KMS-11 (cell line): ENCODE results near the gene GNG2.

Source experiments
- H2AFZ ChIP-seq: fragments of 200-600 bp; sonication (generic); 2 replicates; pipeline ENCODE4 v1.6.1; 2016; ENCODE audit warnings: antibody characterized with exemption, mixed run types, low read depth
- H3K27ac ChIP-seq: fragments of 200-600 bp; sonication (generic); 2 replicates; pipeline ENCODE4 v1.6.1; 2016; ENCODE audit warnings: mild to moderate bottlenecking, mixed run types
- H3K27me3 ChIP-seq: fragments of 200-600 bp; sonication (generic); 2 replicates; pipeline ENCODE4 v1.6.1; 2017; ENCODE audit warnings: mild to moderate bottlenecking, low read depth, mixed run types, moderate library complexity; ENCODE audit not compliant: insufficient read depth
- H3K36me3 ChIP-seq: fragments of 200-600 bp; sonication (generic); 2 replicates; pipeline ENCODE4 v1.6.1; 2017; ENCODE audit warnings: mild to moderate bottlenecking, mixed run types; ENCODE audit not compliant: insufficient read depth
- H3K4me1 ChIP-seq: fragments of 200-600 bp; sonication (generic); 2 replicates; pipeline ENCODE4 v1.6.1; 2016; ENCODE audit warnings: mild to moderate bottlenecking, low read depth, mixed run types; ENCODE audit not compliant: poor library complexity, severe bottlenecking
- H3K4me2 ChIP-seq: fragments of 200-600 bp; sonication (generic); 2 replicates; pipeline ENCODE4 v1.7.0; 2016; ENCODE audit warnings: mild to moderate bottlenecking, mixed run types
- H3K4me3 ChIP-seq: fragments of 200-600 bp; sonication (generic); IDR thresholded peaks from 2 replicates; pipeline ENCODE4 v1.6.1; 2017; ENCODE audit warnings: low read depth, low read length, mixed read lengths; ENCODE audit not compliant: insufficient read depth
- H3K79me2 ChIP-seq: fragments of 200-600 bp; sonication (generic); 2 replicates; pipeline ENCODE4 v1.6.1; 2016; ENCODE audit warnings: low read depth, mixed run types; ENCODE audit not compliant: insufficient read depth
- H3K9ac ChIP-seq: fragments of 200-600 bp; sonication (generic); 2 replicates; pipeline ENCODE4 v1.6.1; 2016; ENCODE audit warnings: mild to moderate bottlenecking, mixed run types
- H4K20me1 ChIP-seq: fragments of 200-600 bp; sonication (generic); 2 replicates; pipeline ENCODE4 v1.6.1; 2016; ENCODE audit warnings: mild to moderate bottlenecking, mixed run types; ENCODE audit not compliant: insufficient read depth
- CTCF ChIP-seq: fragments of 200-600 bp; sonication (generic); conservative IDR thresholded peaks from 2 replicates; pipeline ENCODE4 v1.6.1; 2017; ENCODE audit warnings: low read depth, mild to moderate bottlenecking, antibody characterized with exemption, low read length, moderate library complexity, mixed read lengths

GNG2 gene

GRCh38 chr14:51979088-51979709 is 118.8 kb downstream of the GNG2 start:
- Histone ChIP-seq H3K79me2 (no peaks in the 10 kb centered on the region), H3K9ac (no peak overlapping the region), H3K36me3 (no peaks in the 10 kb centered on the region), H3K4me3 (no peak overlapping the region), H3K27ac (no peak overlapping the region), H2AFZ (peak overlapping the region; percentile 18; the same call in 1 of the 2 replicates), H3K4me1 (no peaks in the 10 kb centered on the region), H3K4me2 (no peak overlapping the region), H3K27me3 (no peaks in the 10 kb centered on the region), H4K20me1 (no peaks in the 10 kb centered on the region)
- TF ChIP-seq CTCF = peak; percentile 83

- H2AFZ ChIP-seq = no peak overlapping the region
- H3K27me3 ChIP-seq = no peaks in the 10 kb centered on the region
- H3K79me2 ChIP-seq = no peaks in the 10 kb centered on the region
- no peak overlapping the region for H3K27ac ChIP-seq
- H3K4me3 ChIP-seq = no peak overlapping the region
- no peaks in the 10 kb centered on the region for H4K20me1 ChIP-seq
- no peaks in the 10 kb centered on the region for H3K4me1 ChIP-seq
- no peaks in the 10 kb centered on the region for H3K36me3 ChIP-seq
- no peak overlapping the region for H3K9ac ChIP-seq
- no peak for TF ChIP-seq CTCF
- H3K4me2 ChIP-seq = no peak overlapping the region
Observed at GRCh38 chr14:51981218-51981854, 120.9 kb downstream of the GNG2 start.

- Histone ChIP-seq H3K36me3 (no peaks in the 10 kb centered on the region), H3K79me2 (peaks cover 18% of the 10 kb centered on the region; the same call in 1 of the 2 replicates), H4K20me1 (no peaks in the 10 kb centered on the region), H3K27me3 (no peaks in the 10 kb centered on the region), H3K4me3 (no peak overlapping the region), H2AFZ (peak overlapping the region; percentile 91), H3K9ac (no peak overlapping the region), H3K27ac (no peak overlapping the region), H3K4me2 (peak overlapping the region; percentile 74; the same call in 1 of the 2 replicates), H3K4me1 (peaks cover 14% of the 10 kb centered on the region)
- TF ChIP-seq CTCF = no peak
Observed at GRCh38 chr14:51988221-51988620, 127.8 kb downstream of the GNG2 start.

GRCh38 chr14:51989293-51990234 is 129.2 kb downstream of the GNG2 start, which contains the start of gene RTRAF:
RTRAF (plus strand) TSS chr14:51989546; CDS start chr14:51989640, 94 bp downstream.
- peak within 1 kb of the TSS; percentile 80 for H3K9ac ChIP-seq
- peaks cover 18% of the 10 kb centered on the region; the same call in 1 of the 2 replicates for H3K79me2 ChIP-seq
- no peak for TF ChIP-seq CTCF
- H2AFZ ChIP-seq = peak within 1 kb of the TSS; percentile 91
- peak within 1 kb of the TSS; percentile 60 for H3K27ac ChIP-seq
- H3K4me2 ChIP-seq = peak within 1 kb of the TSS; percentile 74
- peaks cover 14% of the 10 kb centered on the region for H3K4me1 ChIP-seq
- no peaks in the 10 kb centered on the region for H3K36me3 ChIP-seq
- no peaks in the 10 kb centered on the region for H4K20me1 ChIP-seq
- no peak within 1 kb of the TSS for H3K4me3 ChIP-seq
- H3K27me3 ChIP-seq = no peaks in the 10 kb centered on the region
